ENCODE results near the gene TUBG2. TPM values are rescaled to one million over a fixed set of nuclear protein-coding genes. Genes with fewer than 3 reads are reported as not detected.

The TUBG2 gene
- total RNA-seq, 4 donors from 2014 or later: 20.4 to 38.7 (median 24.4) TPM

DNA sequence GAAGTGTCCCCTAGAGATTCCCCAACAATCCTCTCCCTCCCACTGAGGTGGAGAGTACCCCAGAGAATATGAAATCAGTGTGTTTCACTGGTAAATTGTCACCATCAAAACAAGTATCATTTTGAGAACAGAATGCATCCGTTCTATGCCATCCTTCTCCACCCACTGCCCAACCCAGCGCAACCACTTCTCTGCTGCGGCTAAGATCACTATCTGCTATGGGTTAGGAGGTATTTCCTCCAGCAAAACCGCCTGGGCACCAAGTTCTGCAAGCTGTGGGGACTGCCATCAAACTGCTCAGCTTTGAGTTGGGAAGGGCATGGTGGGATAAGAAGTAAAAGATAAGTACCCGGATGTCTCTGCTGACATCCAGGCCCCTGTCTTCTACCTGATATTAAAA is 47.6 kb downstream of the TUBG2 start:
- intact Hi-C loops (cut with DNase I): no loop called here
- no peaks in the 10 kb centered on the region for H3K4me1 ChIP-seq
- no peak overlapping the region for H3K4me3 ChIP-seq (replicated peaks in 1 of 3)
- WGBS, 2 donors: 80 to 86% methylated on average over 5 of the region's 5 CpGs
- TF ChIP-seq CTCF (IDR thresholded peaks at IDR 0.05) (no peak), POLR2A (IDR thresholded peaks at IDR 0.05) (no peak)
- H3K36me3 ChIP-seq: peaks cover 94 to 96% of the 10 kb centered on the region in 2 donors
- H3K27ac ChIP-seq: no peak overlapping the region
- DNase-seq: no peak
- no peaks in the 10 kb centered on the region for H3K27me3 ChIP-seq
- H3K9me3 ChIP-seq: no peaks in the 10 kb centered on the region

DNA sequence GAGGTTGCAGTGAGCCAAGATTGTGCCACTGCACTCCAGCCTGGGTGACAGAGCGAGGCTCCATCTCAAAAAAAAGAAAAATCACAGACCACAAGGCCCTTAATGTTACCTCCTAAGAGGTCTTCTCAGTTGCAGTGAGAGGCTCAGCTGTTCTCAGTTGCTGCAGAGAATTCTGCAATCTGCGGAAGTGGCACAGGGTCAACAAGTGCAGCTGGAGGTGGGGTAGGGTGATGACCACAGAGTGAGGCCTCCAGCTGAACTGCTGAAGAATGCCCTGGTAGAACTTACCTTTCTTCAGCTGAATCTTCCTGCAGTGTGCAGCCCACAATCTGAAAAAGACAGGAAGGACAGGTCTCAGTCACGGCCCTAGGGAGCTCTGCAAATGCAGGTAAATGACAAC is 49.5 kb downstream of the TUBG2 start:
- DNase-seq: no peak
- peaks cover 95% of the 10 kb centered on the region in 2 donors for H3K36me3 ChIP-seq
- no peak for TF ChIP-seq POLR2A (IDR thresholded peaks at IDR 0.05)
- no peak for TF ChIP-seq CTCF (IDR thresholded peaks at IDR 0.05)
- no peaks in the 10 kb centered on the region for H3K27me3 ChIP-seq
- intact Hi-C loops (cut with DNase I): no loop called here
- no peaks in the 10 kb centered on the region for H3K9me3 ChIP-seq
- WGBS, 2 donors: 96 to 100% methylated on average over 3 of the region's 3 CpGs
- H3K4me3 ChIP-seq (replicated peaks in 1 of 3): no peak overlapping the region
- no peak overlapping the region for H3K27ac ChIP-seq
- no peaks in the 10 kb centered on the region for H3K4me1 ChIP-seq

- TF ChIP-seq POLR2A (IDR thresholded peaks at IDR 0.05): no peak
- no peak for TF ChIP-seq CTCF (IDR thresholded peaks at IDR 0.05)
- intact Hi-C loops (cut with DNase I): no loop called here
- Histone ChIP-seq H3K9me3 (no peaks in the 10 kb centered on the region), H3K27ac (no peak overlapping the region), H3K27me3 (no peaks in the 10 kb centered on the region), H3K4me3 (replicated peaks in 1 of 3) (no peak overlapping the region), H3K4me1 (no peaks in the 10 kb centered on the region), H3K36me3 (peaks cover 92 to 93% of the 10 kb centered on the region in 2 donors)
- DNase-seq: no peak
- 44 to 86% methylated on average over 1 to 2 of the region's 2 CpGs for WGBS, 2 donors
These were observed 50.5 kb downstream of the TUBG2 start for GRCh38 chr17:42709561-42709960.

Small RNAs within 50 kb of the gene (microRNA-seq; reads per million reads assigned to microRNA genes)
- gene MIR6780A: 1.5 reads per million

Small RNAs within 50 kb of the gene (small RNA-seq; reads per million reads assigned to genes)
- not detected for gene MIR6780A

Other genes with a start within 250 kb of the TUBG2 start
- gene CAVIN1, start 236.0 kb upstream of the TUBG2 start, total RNA-seq: 100 to 1,000 TPM; 173 to 199 (median 187) TPM
- 100 to 1,000 TPM in 2 of 4 donors, 10 to 100 TPM in 2; 75.5 to 195 (median 121) TPM for gene ATP6V0A1, start 200.4 kb upstream of the TUBG2 start, total RNA-seq
- 100 to 1,000 TPM in 2 of 4 donors, 10 to 100 TPM in 2; 56.7 to 140 (median 101) TPM for gene NAGLU, start 123.0 kb upstream of the TUBG2 start, total RNA-seq
- gene HSD17B1, start 106.4 kb upstream of the TUBG2 start, total RNA-seq: 1 to 10 TPM in 2 of 4 donors, under 1 TPM in 2; 0.21 to 4.1 (median 1.3) TPM
- gene COASY, start 97.1 kb upstream of the TUBG2 start, total RNA-seq: 10 to 100 TPM; 32.7 to 60.9 (median 48.7) TPM
- 10 to 100 TPM; 47.0 to 62.8 (median 52.9) TPM for gene MLX, start 92.2 kb upstream of the TUBG2 start, total RNA-seq
- 1 to 10 TPM; 1.4 to 5.8 (median 4.5) TPM for gene PSMC3IP, start 81.6 kb upstream of the TUBG2 start, total RNA-seq
- 10 to 100 TPM; 61.9 to 74.4 (median 72.1) TPM for gene RETREG3, start 49.9 kb upstream of the TUBG2 start, total RNA-seq
- 10 to 100 TPM; 17.1 to 45.6 (median 31.7) TPM for gene TUBG1, start 49.6 kb upstream of the TUBG2 start, total RNA-seq
- gene PLEKHH3, start 17.7 kb downstream of the TUBG2 start, total RNA-seq: 10 to 100 TPM; 22.0 to 30.4 (median 26.4) TPM
- gene CCR10, start 22.6 kb downstream of the TUBG2 start, total RNA-seq: 1 to 10 TPM; 2.0 to 3.6 (median 2.6) TPM
- 1 to 10 TPM; 2.3 to 4.2 (median 2.5) TPM for gene CNTNAP1, start 23.2 kb downstream of the TUBG2 start, total RNA-seq
- 10 to 100 TPM; 39.3 to 69.2 (median 56.4) TPM for gene EZH1, start 85.8 kb downstream of the TUBG2 start, total RNA-seq
- gene RAMP2, start 101.9 kb downstream of the TUBG2 start, total RNA-seq: 10 to 100 TPM; 18.6 to 55.3 (median 25.7) TPM
- 10 to 100 TPM; 38.5 to 71.2 (median 56.3) TPM for gene VPS25, start 114.2 kb downstream of the TUBG2 start, total RNA-seq
- gene WNK4, start 121.3 kb downstream of the TUBG2 start, total RNA-seq: under 1 TPM in 2 of 4 donors, not detected in 2; 0.13 to 0.45 TPM
- 10 to 100 TPM; 46.4 to 94.4 (median 80.3) TPM for gene COA3, start 139.4 kb downstream of the TUBG2 start, total RNA-seq
- gene CNTD1, start 139.6 kb downstream of the TUBG2 start, total RNA-seq: under 1 TPM in 1 of 4 donors, not detected in 3; 0.27 TPM
- 100 to 1,000 TPM; 107 to 213 (median 120) TPM for gene BECN1, start 165.0 kb downstream of the TUBG2 start, total RNA-seq
- gene PSME3, start 174.1 kb downstream of the TUBG2 start, total RNA-seq: 100 to 1,000 TPM in 1 of 4 donors, 10 to 100 TPM in 3; 78.3 to 119 (median 85.4) TPM
- gene AOC2, start 185.3 kb downstream of the TUBG2 start, total RNA-seq: 1 to 10 TPM in 3 of 4 donors, under 1 TPM in 1; 0.93 to 1.7 (median 1.3) TPM
- gene AOC3, start 191.9 kb downstream of the TUBG2 start, total RNA-seq: 10 to 100 TPM in 1 of 4 donors, 1 to 10 TPM in 3; 4.2 to 11.6 (median 5.8) TPM
- not detected for gene G6PC1, start 241.5 kb downstream of the TUBG2 start, total RNA-seq

Measured in thyroid gland (tissue), 4 donors.